IMR-90 (cell line): ENCODE data around the gene RNF141.

Experiments used
- BHLHE40 ChIP-seq: fragments of 150-350 bp; IDR thresholded peaks from 2 replicates; pipeline ENCODE4 v1.6.1; 2016; ENCODE audit warnings: mild to moderate bottlenecking, low read depth, low read length
- CHD1 ChIP-seq: IDR thresholded peaks from 2 replicates; pipeline ENCODE4 v1.6.1; 2012; ENCODE audit warnings: low read depth, low read length, improper control_type of control experiment
- FOS ChIP-seq: fragments of 150-350 bp; IDR thresholded peaks from 2 replicates; pipeline ENCODE4 v1.6.1; 2016; ENCODE audit warnings: low read depth, low read length
- POLR2A ChIP-seq: IDR thresholded peaks from 2 replicates; pipeline ENCODE4 v1.6.1; 2012; ENCODE audit warnings: mild to moderate bottlenecking, low read depth, low read length
- RAD21 ChIP-seq: IDR thresholded peaks from 2 replicates; pipeline ENCODE4 v1.6.1; 2012; ENCODE audit warnings: low read length, improper control_type of control experiment
- SMC3 ChIP-seq: fragments of 150-350 bp; IDR thresholded peaks from 2 replicates; pipeline ENCODE4 v1.6.1; 2016; ENCODE audit warnings: low read depth, mild to moderate bottlenecking, antibody characterized with exemption, low read length, moderate library complexity
- TF ChIP-seq, protein P1 (sequence below): conservative IDR thresholded peaks from 2 replicates; pipeline ENCODE4 v1.5.1; 2012; ENCODE audit warnings: mild to moderate bottlenecking, low read depth, low read length, improper control_type of control experiment
- TF ChIP-seq, protein P2 (sequence below): fragments of 150-350 bp; IDR thresholded peaks from 2 replicates; pipeline ENCODE4 v1.6.1; 2017; ENCODE audit warnings: mild to moderate bottlenecking, antibody characterized with exemption, low read length, low read depth
- TF ChIP-seq, protein P3 (sequence below): fragments of 150-350 bp; IDR thresholded peaks from 2 replicates; pipeline ENCODE4 v1.6.1; 2016; ENCODE audit warnings: low read depth, mild to moderate bottlenecking, low read length, moderate library complexity, borderline replicate concordance

DNA sequence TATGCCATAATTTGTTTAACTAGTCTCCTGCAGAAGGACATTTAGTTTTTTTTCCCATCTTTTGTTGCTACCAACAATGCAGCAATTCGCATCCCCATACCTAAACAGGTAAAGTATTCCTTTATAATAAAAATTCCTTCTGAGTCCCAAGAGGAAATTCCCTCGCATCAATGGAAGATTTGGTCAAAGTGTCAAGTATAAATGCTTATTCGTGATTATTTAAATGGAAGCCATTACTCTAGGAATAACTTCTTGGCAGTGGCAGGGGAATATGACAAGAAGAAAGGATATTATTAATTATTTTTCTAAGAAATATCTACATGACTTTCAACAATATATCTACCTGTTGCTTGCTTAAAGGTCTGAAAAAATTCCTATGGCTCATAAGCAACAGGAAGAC is 25.6 kb downstream of the RNF141 start:
- TF ChIP-seq CHD1: no peak
- TF ChIP-seq BHLHE40: no peak
- TF ChIP-seq, protein P1, sequence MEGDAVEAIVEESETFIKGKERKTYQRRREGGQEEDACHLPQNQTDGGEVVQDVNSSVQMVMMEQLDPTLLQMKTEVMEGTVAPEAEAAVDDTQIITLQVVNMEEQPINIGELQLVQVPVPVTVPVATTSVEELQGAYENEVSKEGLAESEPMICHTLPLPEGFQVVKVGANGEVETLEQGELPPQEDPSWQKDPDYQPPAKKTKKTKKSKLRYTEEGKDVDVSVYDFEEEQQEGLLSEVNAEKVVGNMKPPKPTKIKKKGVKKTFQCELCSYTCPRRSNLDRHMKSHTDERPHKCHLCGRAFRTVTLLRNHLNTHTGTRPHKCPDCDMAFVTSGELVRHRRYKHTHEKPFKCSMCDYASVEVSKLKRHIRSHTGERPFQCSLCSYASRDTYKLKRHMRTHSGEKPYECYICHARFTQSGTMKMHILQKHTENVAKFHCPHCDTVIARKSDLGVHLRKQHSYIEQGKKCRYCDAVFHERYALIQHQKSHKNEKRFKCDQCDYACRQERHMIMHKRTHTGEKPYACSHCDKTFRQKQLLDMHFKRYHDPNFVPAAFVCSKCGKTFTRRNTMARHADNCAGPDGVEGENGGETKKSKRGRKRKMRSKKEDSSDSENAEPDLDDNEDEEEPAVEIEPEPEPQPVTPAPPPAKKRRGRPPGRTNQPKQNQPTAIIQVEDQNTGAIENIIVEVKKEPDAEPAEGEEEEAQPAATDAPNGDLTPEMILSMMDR: no peak
- no peak for TF ChIP-seq SMC3
- no peak for TF ChIP-seq POLR2A
- TF ChIP-seq, protein P2, sequence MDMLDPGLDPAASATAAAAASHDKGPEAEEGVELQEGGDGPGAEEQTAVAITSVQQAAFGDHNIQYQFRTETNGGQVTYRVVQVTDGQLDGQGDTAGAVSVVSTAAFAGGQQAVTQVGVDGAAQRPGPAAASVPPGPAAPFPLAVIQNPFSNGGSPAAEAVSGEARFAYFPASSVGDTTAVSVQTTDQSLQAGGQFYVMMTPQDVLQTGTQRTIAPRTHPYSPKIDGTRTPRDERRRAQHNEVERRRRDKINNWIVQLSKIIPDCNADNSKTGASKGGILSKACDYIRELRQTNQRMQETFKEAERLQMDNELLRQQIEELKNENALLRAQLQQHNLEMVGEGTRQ: no peak
- TF ChIP-seq, protein P3, sequence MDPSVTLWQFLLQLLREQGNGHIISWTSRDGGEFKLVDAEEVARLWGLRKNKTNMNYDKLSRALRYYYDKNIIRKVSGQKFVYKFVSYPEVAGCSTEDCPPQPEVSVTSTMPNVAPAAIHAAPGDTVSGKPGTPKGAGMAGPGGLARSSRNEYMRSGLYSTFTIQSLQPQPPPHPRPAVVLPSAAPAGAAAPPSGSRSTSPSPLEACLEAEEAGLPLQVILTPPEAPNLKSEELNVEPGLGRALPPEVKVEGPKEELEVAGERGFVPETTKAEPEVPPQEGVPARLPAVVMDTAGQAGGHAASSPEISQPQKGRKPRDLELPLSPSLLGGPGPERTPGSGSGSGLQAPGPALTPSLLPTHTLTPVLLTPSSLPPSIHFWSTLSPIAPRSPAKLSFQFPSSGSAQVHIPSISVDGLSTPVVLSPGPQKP: no peak
- no peak for TF ChIP-seq FOS
- no peak for TF ChIP-seq RAD21
